GM12878 (cell line): Measurements from ENCODE around the gene CYTH2.

Experiments
- CEBPB ChIP-seq, 2 experiments: fragments of 150-350 bp in 1 of 2; IDR thresholded peaks; 2 replicates each; pipeline ENCODE4 v1.6.1; 2012 to 2014; ENCODE audit warnings: low read depth in 2 of 2, low read length in 2 of 2, borderline replicate concordance in 1 of 2, inconsistent platforms in 1 of 2
- CTCF ChIP-seq, 3 experiments: IDR thresholded peaks in 2 of 3; conservative IDR thresholded peaks in 1 of 3; 2 replicates each; pipeline ENCODE4 v1.5.1; 2011; ENCODE audit warnings: low read depth in 3 of 3, low read length in 3 of 3, mild to moderate bottlenecking in 3 of 3, control low read depth in 2 of 3, moderate library complexity in 2 of 3, inconsistent platforms in 1 of 3, mixed read lengths in 1 of 3; ENCODE audit not compliant: control insufficient read depth in 2 of 3, insufficient read depth in 1 of 3; ENCODE audit errors: extremely low read depth in 1 of 3
- KLF5 ChIP-seq: fragments of 450-650 bp; IDR thresholded peaks from 2 replicates; pipeline ENCODE4 v1.6.1; 2014; ENCODE audit warnings: mild to moderate bottlenecking; ENCODE audit not compliant: partially characterized antibody
- NFYB ChIP-seq: IDR thresholded peaks from 2 replicates; pipeline ENCODE4 v1.6.1; 2011; ENCODE audit warnings: low read depth, mild to moderate bottlenecking, low read length, improper control_type of control experiment, moderate library complexity; ENCODE audit not compliant: insufficient read depth
- POLR2A ChIP-seq: IDR thresholded peaks from 2 replicates; pipeline ENCODE4 v1.6.1; 2011; ENCODE audit warnings: low read depth, mild to moderate bottlenecking, low read length
- POLR2AphosphoS2 ChIP-seq: IDR thresholded peaks from 2 replicates; pipeline ENCODE4 v1.6.1; 2011; ENCODE audit warnings: low read depth, mild to moderate bottlenecking, low read length, improper control_type of control experiment, moderate library complexity
- SMC3 ChIP-seq: IDR thresholded peaks from 2 replicates; pipeline ENCODE4 v1.6.1; 2011; ENCODE audit warnings: low read length, improper control_type of control experiment, borderline replicate concordance
- ZBED1 ChIP-seq: IDR thresholded peaks from 2 replicates; pipeline ENCODE4 v1.6.1; 2016; ENCODE audit warnings: borderline replicate concordance
- ZBTB33 ChIP-seq: fragments of 450-650 bp; IDR thresholded peaks from 2 replicates; pipeline ENCODE4 v1.6.1; 2017; ENCODE audit warnings: mild to moderate bottlenecking
- ZNF217 ChIP-seq: fragments of 450-650 bp; IDR thresholded peaks from 2 replicates; pipeline ENCODE4 v1.6.1; 2017; ENCODE audit warnings: antibody characterized with exemption, mild to moderate bottlenecking
- TF ChIP-seq, protein P1 (sequence below): IDR thresholded peaks from 2 replicates; pipeline ENCODE4 v1.6.1; 2011; ENCODE audit warnings: low read depth, low read length, improper control_type of control experiment, borderline replicate concordance

- TF ChIP-seq POLR2AphosphoS2 (no peak), CTCF (IDR thresholded peaks at IDR 0.05 in 2 of 3, conservative IDR thresholded peaks at IDR 0.05 in 1 of 3; ENCODE audit: control insufficient read depth in 2 of 3, extremely low read depth in 1 of 3, insufficient read depth in 1 of 3, low read depth in 3 of 3, low read length in 3 of 3) (no peak), ZNF217 (no peak), ZBTB33 (no peak), KLF5 (no peak), CEBPB (IDR thresholded peaks at IDR 0.05; ENCODE audit: borderline replicate concordance in 1 of 2, low read depth in 2 of 2, low read length in 2 of 2) (no peak), POLR2A (no peak), NFYB (no peak), SMC3 (no peak), ZBED1 (no peak)
- TF ChIP-seq, protein P1, sequence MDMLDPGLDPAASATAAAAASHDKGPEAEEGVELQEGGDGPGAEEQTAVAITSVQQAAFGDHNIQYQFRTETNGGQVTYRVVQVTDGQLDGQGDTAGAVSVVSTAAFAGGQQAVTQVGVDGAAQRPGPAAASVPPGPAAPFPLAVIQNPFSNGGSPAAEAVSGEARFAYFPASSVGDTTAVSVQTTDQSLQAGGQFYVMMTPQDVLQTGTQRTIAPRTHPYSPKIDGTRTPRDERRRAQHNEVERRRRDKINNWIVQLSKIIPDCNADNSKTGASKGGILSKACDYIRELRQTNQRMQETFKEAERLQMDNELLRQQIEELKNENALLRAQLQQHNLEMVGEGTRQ, result no peak
These were observed 9.4 kb downstream of the CYTH2 start for GRCh38 chr19:48478339-48479256.
